NT2/D1 (cell line): ENCODE data around the gene DCUN1D5.

Source experiments
- SUZ12 ChIP-seq: IDR thresholded peaks from 2 replicates; pipeline ENCODE4 v1.6.1; 2011; ENCODE audit not compliant: insufficient read length, insufficient read depth; ENCODE audit errors: extremely low read depth
- YY1 ChIP-seq: IDR thresholded peaks from 2 replicates; pipeline ENCODE4 v1.6.1; 2011; ENCODE audit not compliant: insufficient read length, insufficient read depth
- ZNF274 ChIP-seq: IDR thresholded peaks from 2 replicates; pipeline ENCODE4 v1.6.1; 2011; ENCODE audit warnings: mild to moderate bottlenecking, low read depth, low read length

DNA sequence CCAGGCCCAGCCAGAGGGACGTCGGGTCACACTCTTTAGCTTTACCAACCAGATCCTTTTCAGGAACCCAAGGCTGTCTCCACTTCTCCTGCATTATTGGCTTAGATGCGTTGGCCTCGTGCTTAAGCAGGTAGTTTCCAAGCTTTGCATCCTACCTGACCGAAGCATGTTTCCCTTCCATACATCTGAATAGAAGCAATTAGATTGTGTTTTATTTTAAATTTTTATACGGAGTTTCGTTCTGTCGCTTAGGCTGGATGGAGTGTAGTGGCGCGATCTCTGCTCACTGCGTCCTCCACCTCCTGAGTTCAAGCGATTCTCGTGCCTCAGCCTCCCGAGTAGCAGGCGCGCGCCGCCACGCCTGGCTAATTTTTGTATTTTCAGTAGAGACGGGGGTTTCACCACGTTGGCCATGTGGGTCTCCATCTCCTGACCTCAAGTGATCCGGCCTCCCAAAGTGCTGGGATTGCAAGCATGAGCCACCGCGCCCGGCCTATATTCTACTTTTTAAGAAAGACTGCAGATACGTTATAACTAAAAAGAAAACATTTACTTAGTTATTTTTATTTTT, 17.9 kb upstream of the DCUN1D5 start:
- TF ChIP-seq ZNF274 (no peak), YY1 (no peak), SUZ12 (no peak)
